ENCODE data around the gene GUK1.
A peak's percentile ranks its signal among the peaks of the same experiment; 100 is the strongest.

Gene GUK1

DNA sequence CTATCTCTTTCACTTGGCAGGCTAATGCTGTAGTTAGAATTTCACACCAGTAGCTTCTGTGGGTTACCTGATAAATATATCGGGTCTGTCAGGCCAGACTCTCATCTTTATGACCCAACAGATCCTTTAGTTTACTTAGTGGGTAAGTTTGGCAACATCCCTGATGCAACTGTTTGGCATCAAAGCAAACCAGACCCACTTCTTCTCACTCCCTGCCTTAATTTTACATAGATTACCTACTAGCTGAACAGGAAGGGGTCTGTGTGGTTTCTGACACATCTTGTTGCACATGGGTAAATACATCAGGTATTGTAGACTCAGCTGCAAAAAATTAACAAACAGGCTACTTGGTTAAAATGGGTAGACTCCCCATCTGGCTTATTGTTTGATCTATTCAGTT is 3.2 kb upstream of the GUK1 start:
- no peak for DNase-seq

DNA sequence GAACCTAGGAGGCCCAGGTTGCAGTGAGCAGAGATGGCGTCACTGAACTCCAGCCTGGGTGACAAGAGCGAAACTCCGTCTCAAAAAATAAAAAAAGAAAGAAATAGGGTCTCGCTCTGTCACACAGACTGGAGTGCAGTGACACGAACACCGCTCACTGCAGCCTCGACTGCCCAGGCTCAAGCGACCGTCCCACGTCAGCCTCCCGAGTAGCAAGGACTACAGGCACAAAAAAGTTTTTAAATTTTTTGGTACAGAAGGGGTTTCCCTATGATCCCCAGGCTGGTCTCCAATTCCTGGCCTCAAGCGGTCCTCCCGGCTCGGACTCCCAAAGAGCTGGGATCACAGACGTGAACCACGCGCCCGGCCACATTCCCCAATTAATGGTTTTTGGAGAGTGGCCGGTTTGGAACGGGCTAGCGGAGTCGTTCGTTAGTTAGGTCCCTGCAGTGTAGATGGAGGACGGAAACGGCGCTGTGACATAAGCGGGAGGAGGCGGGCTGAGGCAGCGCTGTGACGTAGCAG is 611 bp upstream of the GUK1 start:
- no peak for DNase-seq

DNA sequence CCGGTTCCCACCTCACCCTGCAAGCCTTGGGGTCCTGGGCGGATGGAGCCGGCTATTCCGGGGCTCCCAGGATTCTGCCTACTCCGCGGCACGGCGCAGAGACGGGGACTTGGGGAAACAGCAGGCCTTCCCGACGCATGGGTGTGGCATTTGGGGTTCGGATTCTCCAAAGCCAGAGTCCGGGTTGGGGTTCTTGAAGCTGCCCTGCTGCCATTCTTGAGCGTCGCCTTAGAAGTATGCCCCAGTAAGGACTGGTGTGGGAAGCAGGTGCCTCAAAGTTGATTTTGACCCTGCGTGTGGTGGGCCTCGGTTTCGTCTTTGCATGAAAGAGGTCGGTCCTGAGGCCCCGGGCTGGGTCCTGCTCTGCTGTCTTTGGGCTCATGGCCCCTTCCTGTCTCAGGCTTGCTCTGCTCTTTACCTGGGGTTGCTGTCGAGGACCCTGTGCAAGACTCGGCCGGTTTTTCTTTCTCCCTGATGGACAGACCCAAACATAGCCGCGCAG is 696 bp downstream of the GUK1 start:
- no peak for DNase-seq

DNA sequence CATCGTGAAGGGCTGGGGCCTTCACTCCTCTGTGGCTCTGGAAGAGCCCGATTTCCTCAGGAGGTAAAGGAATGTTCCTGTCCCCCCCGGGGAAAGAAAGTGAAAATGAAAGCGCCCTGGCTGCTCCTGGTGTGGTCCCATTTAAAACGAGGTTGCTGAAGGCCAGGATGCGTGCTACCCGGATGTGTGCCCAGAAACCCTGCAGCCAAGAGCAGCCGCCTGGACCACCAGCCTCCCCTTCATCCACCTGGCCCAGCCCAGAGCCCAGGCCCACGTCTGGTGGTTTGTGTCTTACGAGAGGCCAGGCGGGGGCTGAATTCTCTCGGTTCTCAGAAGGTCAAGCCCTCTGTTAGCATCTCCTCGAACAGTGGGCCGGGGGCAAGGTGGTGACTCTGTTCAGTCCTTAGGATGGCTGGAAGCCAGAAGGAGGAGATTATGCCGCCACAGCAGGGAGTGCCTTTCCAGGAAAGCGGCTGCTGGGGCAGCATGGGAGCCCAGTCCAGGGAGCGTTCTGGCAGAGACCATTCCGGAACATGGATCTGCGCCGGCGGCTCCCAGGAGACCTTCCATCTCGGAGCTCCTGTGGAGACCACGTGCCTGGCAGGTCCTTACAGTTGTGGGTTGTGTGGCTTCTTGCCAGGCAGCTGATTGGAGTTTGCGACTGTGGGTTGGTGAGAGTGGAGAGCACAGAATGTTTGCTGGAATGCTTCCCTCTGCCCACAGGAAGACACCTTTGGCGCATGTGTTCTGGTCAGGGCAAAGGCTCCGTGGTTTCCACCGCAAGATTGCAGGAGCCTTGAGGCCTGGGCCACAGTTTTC is 1.4 kb downstream of the GUK1 start:
- peak in 1 of 2 donors; percentile 34 for DNase-seq

DNA sequence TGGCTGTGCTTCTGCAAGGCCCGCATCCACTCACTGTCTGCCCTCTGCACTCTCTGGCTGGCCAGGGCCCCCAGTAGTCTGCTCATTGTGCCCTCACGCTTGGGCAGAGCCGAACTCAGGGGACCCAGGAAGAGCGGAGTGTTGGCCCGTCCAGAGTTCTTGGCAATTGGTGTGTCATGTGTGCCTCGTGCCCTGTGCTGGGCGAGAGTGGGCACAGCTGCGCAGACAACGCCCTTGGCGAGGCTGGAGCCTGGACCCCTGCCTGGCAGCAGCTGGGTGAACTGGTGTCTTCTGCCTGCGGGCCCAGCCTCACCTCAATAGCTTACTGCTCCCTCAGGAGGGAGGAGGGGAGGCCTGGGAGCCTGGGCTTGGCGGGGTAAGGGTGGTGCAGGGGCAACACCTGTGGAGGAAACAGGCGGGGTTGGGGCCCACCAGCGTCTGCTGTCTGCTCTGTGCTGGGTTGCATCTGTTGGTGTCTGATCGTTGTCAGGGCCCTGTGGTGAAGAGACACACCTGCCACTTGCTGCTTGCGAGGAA is 2.1 kb downstream of the GUK1 start:
- DNase-seq: no peak

DNA sequence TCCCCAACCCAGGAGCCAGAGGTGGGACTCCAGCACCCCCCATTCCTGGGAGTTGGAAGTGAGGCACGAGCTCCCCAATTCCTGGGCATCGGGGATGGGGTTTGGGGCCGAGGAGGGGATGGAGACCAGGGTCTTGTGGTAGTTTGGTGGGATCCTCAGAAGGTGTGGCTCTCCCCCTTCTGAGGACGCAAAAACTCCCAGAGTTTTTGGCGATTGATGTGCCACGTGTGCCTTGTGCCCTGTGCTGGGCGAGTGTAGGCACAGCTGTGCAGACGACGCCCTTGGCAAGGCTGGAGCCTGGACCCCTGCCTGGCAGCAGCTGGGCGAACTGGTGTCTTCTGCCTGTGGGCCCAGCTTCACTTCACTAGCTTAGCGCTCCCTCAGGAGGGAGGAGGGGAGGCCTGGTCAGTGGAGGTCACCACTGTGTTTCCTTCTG is 2.6 kb downstream of the GUK1 start:
- no peak for DNase-seq

DNA sequence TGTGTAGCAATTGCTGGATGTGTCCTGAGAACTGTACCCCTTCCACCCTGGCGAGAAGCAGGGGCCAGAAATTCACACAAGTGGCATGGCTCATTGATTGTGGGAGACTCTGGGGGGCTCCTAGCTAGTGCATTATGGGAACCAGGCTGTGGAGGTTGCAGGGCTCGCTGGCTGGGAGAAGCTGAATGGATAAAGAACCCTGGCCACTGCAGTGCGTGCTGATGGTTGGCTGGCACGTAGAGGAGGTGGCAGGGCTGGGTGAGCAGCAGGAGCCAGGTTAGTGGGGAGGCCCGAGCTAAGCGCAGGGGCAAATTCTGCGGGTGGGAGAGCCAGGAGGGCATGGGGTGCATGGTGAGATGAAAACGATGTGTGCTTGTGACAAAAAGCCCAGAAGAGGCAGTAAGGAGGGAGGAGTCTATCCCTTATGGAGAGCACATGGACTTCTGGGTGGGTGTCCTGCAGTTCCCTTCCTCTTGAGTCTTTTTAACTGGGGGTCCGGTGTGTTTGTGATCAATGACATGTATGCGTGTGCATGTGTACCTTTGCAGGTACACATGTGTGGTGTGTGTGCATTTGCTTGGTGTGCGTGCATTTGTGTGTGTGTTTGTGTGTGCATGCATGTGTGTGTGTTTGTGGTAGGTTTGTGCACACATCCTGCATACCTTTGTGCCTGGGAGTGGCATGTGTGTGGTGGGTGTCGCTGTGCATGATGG is 3.6 kb downstream of the GUK1 start:
- no peak for DNase-seq

DNA sequence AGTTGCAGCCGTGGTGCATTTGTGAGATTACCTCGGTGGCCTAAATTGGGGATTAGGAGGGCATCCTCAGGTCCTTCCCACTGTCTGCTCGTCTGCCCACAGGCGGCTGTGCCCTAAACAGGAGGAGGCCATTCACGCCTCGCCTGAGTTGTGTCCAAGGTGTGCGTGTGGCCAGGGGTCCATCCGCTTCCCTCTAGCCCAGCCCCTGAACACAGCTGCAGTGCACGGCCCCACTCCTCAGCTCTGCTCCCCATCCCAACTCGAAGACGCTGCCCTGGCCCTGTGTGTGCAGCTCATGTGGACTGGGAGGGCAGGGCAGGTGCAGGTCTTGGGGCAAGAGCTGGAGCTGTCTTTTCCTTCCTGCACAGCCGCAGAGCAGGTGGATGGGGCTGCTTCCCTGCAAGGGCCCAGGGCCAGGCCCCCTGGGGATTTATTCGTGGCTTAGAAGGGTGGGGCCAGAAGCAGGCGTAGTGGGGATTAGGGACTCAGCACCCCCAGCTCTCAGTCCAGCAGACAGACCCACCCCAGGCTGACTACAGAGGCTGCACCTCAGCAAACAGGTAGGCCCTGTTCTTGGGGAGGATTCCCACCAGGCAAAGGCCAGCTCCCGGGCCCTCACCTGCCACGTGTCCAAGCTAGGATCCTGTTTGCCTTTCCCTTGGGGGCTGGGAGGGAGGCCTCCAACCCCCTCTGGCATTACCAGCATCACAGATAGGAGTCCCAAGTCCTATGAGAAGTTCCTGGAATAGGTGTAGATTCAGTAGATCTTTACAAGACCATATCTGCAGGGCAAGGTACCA is 4.3 kb downstream of the GUK1 start:
- no peak for DNase-seq

DNA sequence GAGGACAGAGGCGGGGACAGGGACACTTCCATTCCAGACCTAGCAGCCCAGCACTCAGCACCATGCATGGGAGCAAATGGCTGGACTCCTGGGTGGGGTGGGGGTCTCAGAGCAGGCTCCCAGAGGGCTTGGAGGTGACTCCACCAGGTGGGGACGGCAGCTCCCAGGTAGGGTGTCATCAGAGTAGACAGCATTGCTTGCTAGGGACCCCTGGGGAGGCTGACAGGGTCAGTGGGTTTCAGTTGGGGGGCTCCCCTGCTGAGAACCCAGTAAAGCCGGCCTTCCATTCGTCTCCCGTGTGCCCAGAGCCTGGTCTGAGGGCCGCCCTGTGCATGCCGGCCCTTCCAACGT is 4.9 kb downstream of the GUK1 start:
- no peak for DNase-seq

DNA sequence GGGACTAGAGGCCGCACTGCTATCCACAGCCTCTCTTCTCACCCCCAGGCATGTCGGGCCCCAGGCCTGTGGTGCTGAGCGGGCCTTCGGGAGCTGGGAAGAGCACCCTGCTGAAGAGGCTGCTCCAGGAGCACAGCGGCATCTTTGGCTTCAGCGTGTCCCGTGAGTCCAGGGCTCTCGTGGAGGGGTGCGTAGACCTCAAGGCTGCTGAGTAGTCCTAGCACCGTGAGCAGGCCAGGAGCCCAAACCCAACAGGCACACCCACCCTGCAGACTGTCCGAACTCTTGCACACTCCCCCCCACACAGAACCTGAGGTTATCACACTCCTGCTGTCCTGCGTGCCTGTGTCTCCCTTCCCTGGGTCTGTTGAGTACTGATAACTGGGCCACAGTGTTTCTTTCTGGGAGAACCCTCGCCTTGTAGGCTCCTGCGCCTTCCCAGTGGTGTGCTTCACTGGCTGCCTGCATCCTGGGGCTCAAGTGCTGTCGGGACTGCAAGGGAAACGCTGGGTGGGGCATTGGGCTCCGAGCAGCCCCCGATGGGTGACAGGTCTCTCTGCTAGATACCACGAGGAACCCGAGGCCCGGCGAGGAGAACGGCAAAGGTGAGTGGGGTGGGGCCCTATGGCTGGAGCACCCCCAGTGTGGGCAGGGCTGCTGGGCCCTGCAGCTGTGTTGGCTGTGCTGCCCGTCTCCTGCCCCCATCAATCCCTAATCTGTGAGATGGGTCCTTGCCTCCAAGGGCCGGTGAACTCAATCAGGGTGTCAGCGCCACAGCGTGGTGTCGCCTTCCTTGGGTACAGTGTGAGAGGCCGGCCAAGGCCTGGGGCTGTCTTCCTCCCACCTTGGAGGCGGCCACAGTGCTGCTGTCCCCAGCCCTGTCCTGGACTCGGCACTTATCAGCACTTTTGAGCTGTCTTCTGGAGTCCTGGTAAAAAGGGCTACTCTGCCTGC is 5.7 kb downstream of the GUK1 start:
- no peak for DNase-seq

DNA sequence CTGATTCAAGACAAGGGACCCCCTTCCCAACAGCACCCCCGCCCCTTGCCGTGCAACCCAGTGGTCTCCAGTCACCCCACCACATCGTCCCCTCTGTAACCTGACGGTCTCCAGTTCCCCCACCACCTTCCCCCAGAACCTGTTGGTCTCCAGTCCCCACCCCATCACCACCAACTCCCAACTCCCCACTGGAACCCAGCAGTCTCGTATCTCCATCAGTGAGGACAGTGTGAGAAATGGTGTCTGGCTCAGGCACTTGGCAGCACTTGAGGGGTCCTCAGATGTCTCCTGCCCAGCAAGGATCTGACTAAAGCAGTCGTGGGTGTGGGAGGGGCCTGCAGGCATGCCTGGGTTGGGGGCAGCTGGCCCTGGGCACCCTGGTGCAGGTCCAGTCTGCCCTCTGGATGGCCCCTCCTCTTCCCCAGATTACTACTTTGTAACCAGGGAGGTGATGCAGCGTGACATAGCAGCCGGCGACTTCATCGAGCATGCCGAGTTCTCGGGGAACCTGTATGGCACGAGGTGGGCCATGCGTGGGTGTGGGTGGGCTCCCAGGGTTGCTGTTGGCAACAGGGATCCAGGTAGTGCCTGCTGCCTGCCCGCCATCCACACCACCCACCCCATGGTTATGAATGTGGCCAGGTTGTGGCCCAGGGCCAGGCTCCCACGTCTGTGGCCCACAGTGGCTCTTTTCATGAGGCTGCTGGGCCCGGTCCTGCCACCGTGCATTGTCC is 6.5 kb downstream of the GUK1 start:
- no peak for DNase-seq

DNA sequence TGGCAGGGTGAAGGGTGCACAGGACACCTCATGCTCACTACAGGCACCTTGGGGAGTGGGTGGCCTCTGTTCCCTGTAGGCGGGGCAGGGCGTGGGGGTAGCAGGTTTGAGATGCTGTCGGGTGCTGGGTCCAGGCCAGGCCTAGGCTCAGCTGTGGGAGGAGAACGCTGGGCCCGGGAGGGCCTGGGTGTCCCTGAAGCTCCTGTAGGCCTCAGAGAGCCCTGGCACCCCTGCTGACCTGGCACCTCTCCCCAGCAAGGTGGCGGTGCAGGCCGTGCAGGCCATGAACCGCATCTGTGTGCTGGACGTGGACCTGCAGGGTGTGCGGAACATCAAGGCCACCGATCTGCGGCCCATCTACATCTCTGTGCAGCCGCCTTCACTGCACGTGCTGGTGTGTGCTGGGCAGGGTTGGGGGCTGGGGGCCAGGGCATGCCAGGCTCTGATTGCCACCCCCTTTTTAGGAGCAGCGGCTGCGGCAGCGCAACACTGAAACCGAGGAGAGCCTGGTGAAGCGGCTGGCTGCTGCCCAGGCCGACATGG is 7.1 kb downstream of the GUK1 start:
- DNase-seq: no peak

DNA sequence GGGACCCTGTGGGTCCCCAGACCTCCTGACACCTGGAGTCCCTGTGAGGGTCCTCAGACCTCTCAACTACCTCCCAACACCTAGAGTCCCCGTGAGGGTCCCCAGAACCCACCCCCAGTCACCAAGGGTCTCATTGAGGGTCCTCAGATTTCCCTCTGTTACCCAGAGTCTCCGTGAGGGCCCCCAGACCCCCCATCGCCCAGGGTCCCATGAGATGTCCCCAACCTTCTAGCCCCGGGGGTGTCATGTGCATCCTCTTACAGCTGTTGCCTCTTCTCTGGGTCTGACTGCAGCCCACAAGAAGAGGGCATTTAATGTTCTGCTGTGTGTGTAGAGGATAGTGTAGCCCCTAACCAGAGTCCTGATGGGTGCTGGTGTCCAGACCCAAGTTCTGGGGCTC is 7.7 kb downstream of the GUK1 start:
- DNase-seq: no peak

DNA sequence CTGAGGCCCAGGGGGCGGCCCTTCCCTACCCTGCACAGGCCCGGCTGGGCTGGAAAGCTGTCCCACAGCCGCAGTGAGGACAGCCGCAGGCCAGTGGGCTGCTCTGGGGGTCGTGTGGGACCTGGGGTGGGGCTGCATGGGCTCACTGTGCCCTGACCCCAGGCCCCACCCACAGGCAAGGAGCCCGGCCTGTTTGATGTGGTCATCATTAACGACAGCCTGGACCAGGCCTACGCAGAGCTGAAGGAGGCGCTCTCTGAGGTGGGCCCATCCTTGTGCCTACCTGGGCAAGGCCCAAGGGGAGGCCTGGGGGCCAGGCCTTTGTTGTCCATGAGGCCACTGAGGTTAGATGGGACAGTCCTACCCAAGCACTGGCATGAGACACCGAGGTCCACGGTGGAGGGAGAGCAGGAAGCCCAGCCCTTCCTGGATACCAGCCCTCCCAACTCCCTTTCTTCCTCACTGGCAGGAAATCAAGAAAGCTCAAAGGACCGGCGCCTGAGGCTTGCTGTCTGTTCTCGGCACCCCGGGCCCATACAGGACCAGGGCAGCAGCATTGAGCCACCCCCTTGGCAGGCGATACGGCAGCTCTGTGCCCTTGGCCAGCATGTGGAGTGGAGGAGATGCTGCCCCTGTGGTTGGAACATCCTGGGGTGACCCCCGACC is 8.2 kb downstream of the GUK1 start:
- DNase-seq: no peak

DNA sequence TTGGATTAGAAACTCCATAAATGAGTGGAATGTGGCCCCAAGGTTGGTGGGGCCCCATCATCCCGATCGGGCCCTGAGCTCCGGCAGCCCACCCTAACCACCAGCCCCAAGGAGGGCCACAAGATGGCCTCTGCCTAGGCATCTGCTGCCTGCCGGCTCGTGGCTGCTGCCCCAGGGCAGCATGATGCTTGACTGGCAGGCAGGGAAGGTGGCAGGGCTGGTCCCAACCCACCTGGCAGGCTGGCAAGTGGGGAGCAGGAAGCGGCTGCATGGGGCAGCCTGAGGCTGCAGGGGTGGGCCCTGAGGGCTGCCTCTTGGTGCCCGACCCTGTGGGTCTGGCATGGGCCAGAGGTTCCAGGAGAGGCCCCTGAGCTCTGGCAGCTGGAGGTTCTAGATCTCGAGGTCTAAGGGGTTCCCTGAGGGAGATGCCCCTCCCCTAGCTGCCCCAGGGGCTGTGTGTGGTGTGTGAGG is 8.9 kb downstream of the GUK1 start:
- no peak for DNase-seq

DNA sequence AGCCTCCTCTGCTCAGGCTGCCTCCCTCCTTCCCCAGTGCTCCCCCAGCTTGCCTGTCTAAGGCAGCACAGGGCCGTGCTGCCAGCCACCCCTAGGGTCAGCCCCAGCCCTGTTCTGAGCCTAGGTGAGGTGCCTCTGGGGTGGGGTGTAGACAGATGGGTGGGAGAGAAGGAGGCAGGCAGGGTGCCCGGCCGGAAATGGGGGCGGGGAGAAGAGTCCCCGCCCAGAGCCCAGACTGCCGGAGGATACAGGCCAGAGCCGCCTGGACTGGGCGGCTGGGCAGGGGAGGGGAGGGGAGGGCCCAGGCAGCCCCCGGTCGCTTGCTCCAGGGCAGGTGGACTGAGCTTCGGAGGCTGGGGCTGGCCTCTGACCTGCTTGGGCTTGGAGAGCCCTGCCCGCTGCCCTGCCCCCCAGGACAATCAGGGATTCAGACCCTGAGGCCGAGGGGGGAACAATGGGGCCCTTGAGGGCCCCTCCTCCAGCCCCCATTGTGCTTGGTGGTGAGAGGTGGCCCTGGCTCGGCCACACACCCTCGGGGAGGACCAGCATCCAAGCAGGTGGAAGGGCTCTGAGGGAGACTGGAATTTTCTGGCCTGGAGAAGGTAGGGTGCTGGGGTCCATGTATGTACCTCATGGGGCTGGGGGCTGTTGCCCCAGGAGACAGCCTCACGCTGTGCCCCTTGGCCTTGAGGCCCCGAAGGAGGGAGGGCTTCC is 9.5 kb downstream of the GUK1 start, which contains the start of gene GJC2:
Gene GJC2 (plus strand): TSS at position 525 of the 714 bp plus-strand sequence. CDS start 7,829 bp downstream, outside the sequence.
- DNase-seq: no peak

DNA sequence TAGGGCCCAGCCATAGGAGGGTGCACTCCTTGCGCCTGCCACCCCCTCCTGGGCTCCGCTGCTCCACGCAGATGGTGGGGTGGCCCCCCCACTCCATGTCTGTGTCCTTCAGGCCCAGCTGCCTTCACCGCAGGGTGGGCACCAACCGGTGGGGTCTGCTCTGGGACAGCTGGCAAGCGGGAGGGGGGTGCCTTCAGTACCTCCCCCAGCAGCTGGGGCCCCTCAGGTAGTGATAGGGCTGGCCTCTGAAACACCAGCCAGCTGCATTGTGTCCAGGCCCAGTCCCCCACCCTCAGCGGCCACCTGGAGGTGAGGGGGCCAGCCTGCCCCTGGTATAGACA is 10.0 kb downstream of the GUK1 start:
- DNase-seq: no peak

DNA sequence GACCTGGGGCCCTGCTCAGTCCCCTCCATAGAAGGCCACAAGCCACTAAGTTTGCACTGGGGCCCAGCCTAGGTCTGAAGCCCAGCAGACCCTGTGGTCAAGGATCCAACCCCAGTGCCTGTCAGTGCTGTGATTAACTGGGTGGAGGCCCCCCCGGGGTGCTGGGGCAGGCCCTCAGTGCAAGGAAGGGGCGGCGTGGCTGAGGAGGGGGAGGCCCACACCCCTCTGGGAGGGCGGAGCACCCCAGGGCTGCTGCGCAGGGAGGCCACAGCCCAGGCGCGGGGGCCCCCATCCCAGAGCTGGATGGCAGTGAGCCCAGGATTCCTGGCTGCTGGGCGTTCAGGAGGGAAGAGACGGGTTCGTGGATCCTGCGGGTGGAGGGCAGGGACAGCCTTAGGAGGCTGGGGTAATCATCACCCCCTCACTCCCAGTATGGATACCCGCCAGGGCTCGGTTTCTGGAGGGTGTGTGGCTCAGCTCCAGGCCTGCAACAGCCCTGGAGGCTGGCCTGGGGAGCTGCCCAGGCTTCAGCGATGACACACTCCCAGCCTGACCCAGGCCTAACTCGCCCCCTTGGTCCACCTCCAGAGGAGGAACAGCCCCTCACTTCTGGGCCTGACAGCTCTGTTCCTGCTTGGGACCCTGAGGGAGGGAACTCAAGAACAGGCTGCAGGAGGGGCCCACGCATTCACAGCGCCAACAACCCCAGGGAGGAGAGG is 10.5 kb downstream of the GUK1 start:
- DNase-seq: no peak

Data from stimulated activated CD4-positive, alpha-beta T cell treated with anti-CD3 and anti-CD28 coated beads, Interleukin-2, amount 100 ng/mL, for 24 hours (primary cell).